ENCODE data around the gene CTPS2.

Gene CTPS2

GRCh38 chrX:16646366-16647138 is 65.9 kb downstream of the CTPS2 start:
- Mint-ChIP-seq H3K9me3 (no peaks in the 10 kb centered on the region), H3K36me3 (ENCODE audit: low read depth) (peaks cover 76% of the 10 kb centered on the region), H3K4me3 (no peak overlapping the region), H3K27ac (no peak overlapping the region), H3K27me3 (ENCODE audit: low read depth, poor library complexity) (no peaks in the 10 kb centered on the region), H3K4me1 (no peaks in the 10 kb centered on the region)
- no peak for TF ChIP-seq CTCF (IDR thresholded peaks at IDR 0.05)
- DNase-seq: no peak

- Mint-ChIP-seq H3K9me3 (no peaks in the 10 kb centered on the region), H3K36me3 (ENCODE audit: low read depth) (peaks cover 88% of the 10 kb centered on the region), H3K4me3 (no peak overlapping the region), H3K27me3 (ENCODE audit: low read depth, poor library complexity) (no peaks in the 10 kb centered on the region), H3K27ac (peak overlapping the region; percentile 77), H3K4me1 (no peaks in the 10 kb centered on the region)
- no peak for DNase-seq
- no peak for TF ChIP-seq CTCF (IDR thresholded peaks at IDR 0.05)
Measured at GRCh38 chrX:16643176-16643575, 69.3 kb downstream of the CTPS2 start.

GRCh38 chrX:16640823-16641222 is 71.6 kb downstream of the CTPS2 start:
- H3K9me3 Mint-ChIP-seq: no peaks in the 10 kb centered on the region
- H3K36me3 Mint-ChIP-seq (ENCODE audit: low read depth): peaks cover 84% of the 10 kb centered on the region
- no peaks in the 10 kb centered on the region for H3K4me1 Mint-ChIP-seq
- no peaks in the 10 kb centered on the region for H3K27me3 Mint-ChIP-seq (ENCODE audit: low read depth, poor library complexity)
- no peak overlapping the region for H3K4me3 Mint-ChIP-seq
- TF ChIP-seq CTCF (IDR thresholded peaks at IDR 0.05): no peak
- DNase-seq: no peak
- peak overlapping the region; percentile 13 for H3K27ac Mint-ChIP-seq

GRCh38 chrX:16639966-16640365 is 72.5 kb downstream of the CTPS2 start:
- peak overlapping the region; percentile 36 for H3K27ac Mint-ChIP-seq
- no peaks in the 10 kb centered on the region for H3K27me3 Mint-ChIP-seq (ENCODE audit: low read depth, poor library complexity)
- H3K4me3 Mint-ChIP-seq: no peak overlapping the region
- H3K9me3 Mint-ChIP-seq: no peaks in the 10 kb centered on the region
- H3K4me1 Mint-ChIP-seq: no peaks in the 10 kb centered on the region
- peaks cover 86% of the 10 kb centered on the region for H3K36me3 Mint-ChIP-seq (ENCODE audit: low read depth)
- TF ChIP-seq CTCF (IDR thresholded peaks at IDR 0.05): no peak
- DNase-seq: no peak

- DNase-seq: no peak
- H3K27ac Mint-ChIP-seq: no peak overlapping the region
- no peaks in the 10 kb centered on the region for H3K4me1 Mint-ChIP-seq
- no peak for TF ChIP-seq CTCF (IDR thresholded peaks at IDR 0.05)
- no peaks in the 10 kb centered on the region for H3K9me3 Mint-ChIP-seq
- peaks cover 84% of the 10 kb centered on the region for H3K36me3 Mint-ChIP-seq (ENCODE audit: low read depth)
- H3K4me3 Mint-ChIP-seq: no peak overlapping the region
- H3K27me3 Mint-ChIP-seq (ENCODE audit: low read depth, poor library complexity): no peaks in the 10 kb centered on the region
Measured at GRCh38 chrX:16638533-16638932, 73.9 kb downstream of the CTPS2 start.

- Mint-ChIP-seq H3K36me3 (ENCODE audit: low read depth) (peaks cover 82% of the 10 kb centered on the region), H3K4me1 (no peaks in the 10 kb centered on the region), H3K27me3 (ENCODE audit: low read depth, poor library complexity) (peaks cover 4% of the 10 kb centered on the region), H3K9me3 (no peaks in the 10 kb centered on the region), H3K27ac (no peak overlapping the region), H3K4me3 (no peak overlapping the region)
- no peak for TF ChIP-seq CTCF (IDR thresholded peaks at IDR 0.05)
- no peak for DNase-seq
Measured at GRCh38 chrX:16635596-16635995, 76.9 kb downstream of the CTPS2 start.

Data from nephron progenitor cell (in vitro differentiated cells).